DOHH2 (cell line): ENCODE data around the gene TNPO3.
A peak's percentile ranks its signal among the peaks of the same experiment; 100 is the strongest.

Experiments used
- H3F3A ChIP-seq: fragments of 200-600 bp; sonication (generic), shearing (Covaris generic); 2 replicates; pipeline ENCODE4 v1.6.0; 2016; ENCODE audit warnings: antibody characterized with exemption, mild to moderate bottlenecking; ENCODE audit not compliant: control insufficient read depth, insufficient read depth
- H3K27ac ChIP-seq: fragments of 200-600 bp; sonication (generic); 2 replicates; pipeline ENCODE4 v1.5.1; 2014; ENCODE audit warnings: low read depth, mild to moderate bottlenecking, low read length, moderate library complexity
- H3K27me3 ChIP-seq: fragments of 200-600 bp; sonication (generic); 2 replicates; pipeline ENCODE4 v1.6.1; 2014; ENCODE audit warnings: mild to moderate bottlenecking, low read length, mixed read lengths; ENCODE audit not compliant: control insufficient read depth
- H3K36me3 ChIP-seq: fragments of 200-600 bp; sonication (generic); 2 replicates; pipeline ENCODE4 v1.6.1; 2014; ENCODE audit warnings: mild to moderate bottlenecking, low read length, moderate library complexity, mixed read lengths; ENCODE audit not compliant: control insufficient read depth
- H3K4me1 ChIP-seq: fragments of 200-600 bp; sonication (generic); 2 replicates; pipeline ENCODE4 v1.6.1; 2014; ENCODE audit warnings: mild to moderate bottlenecking, low read length, mixed read lengths; ENCODE audit not compliant: control insufficient read depth
- H3K4me2 ChIP-seq: fragments of 200-600 bp; sonication (generic); 2 replicates; pipeline ENCODE4 v1.6.0; 2014; ENCODE audit warnings: mild to moderate bottlenecking, low read length, moderate library complexity
- H3K4me3 ChIP-seq: fragments of 200-600 bp; sonication (generic); 2 replicates; pipeline ENCODE4 v1.5.1; 2014; ENCODE audit warnings: mild to moderate bottlenecking, low read length, mixed read lengths
- H3K79me2 ChIP-seq: fragments of 200-600 bp; sonication (generic); 2 replicates; pipeline ENCODE4 v1.6.1; 2014; ENCODE audit warnings: mild to moderate bottlenecking, low read length, mixed read lengths; ENCODE audit not compliant: control insufficient read depth
- H3K9me2 ChIP-seq: fragments of 200-600 bp; sonication (generic); replicated peaks from 2 replicates; pipeline ENCODE4 v1.6.1; 2014; ENCODE audit warnings: mild to moderate bottlenecking, low read length, mixed read lengths; ENCODE audit not compliant: control insufficient read depth
- H3K9me3 ChIP-seq: fragments of 200-600 bp; sonication (generic); 2 replicates; pipeline ENCODE4 v1.6.1; 2014; ENCODE audit warnings: antibody characterized with exemption, low read length, mixed read lengths; ENCODE audit not compliant: control insufficient read depth, insufficient read depth
- H4K20me1 ChIP-seq: fragments of 200-600 bp; sonication (generic); 2 replicates; pipeline ENCODE4 v1.6.0; 2014; ENCODE audit warnings: low read depth, mild to moderate bottlenecking, antibody characterized with exemption, low read length, moderate library complexity; ENCODE audit not compliant: control insufficient read depth, insufficient read depth
- EZH2phosphoT487 ChIP-seq: fragments of 200-600 bp; sonication (generic); IDR thresholded peaks from 2 replicates; pipeline ENCODE4 v1.6.1; 2017; ENCODE audit warnings: borderline replicate concordance, mild to moderate bottlenecking, antibody characterized with exemption, low read length, moderate library complexity, mixed read lengths
- TF ChIP-seq, protein P1 (sequence below): fragments of 200-600 bp; sonication (generic); IDR thresholded peaks from one replicate; pipeline ENCODE4 v1.5.1; 2014; ENCODE audit warnings: antibody characterized with exemption, mild to moderate bottlenecking, low read depth, low read length; ENCODE audit not compliant: poor library complexity, severe bottlenecking

Gene TNPO3

DNA sequence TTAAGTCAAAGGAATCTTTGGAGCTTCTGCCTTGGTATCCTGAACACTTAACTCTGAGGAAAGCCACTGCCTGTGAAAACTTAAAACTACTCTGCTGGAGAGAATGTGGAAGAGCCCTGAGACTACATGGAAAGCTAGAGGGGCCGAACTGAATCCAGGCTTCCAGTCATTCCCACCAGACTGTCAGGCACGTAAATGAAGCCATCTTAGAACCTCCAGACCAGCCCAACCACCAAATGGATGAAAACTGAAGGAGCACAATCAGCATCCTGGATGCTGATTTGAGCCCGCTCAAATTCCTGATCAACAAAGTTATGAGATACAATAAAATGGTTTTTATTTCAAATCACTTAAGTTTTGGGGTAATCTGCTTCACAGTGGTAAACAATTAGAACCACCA is 30.8 kb downstream of the TNPO3 start:
- Histone ChIP-seq H3K4me1 (peaks cover 25% of the 10 kb centered on the region), H3K79me2 (peaks cover 95% of the 10 kb centered on the region), H3K4me3 (no peak overlapping the region), H3K9me2 (no peaks in the 10 kb centered on the region), H3K36me3 (peaks cover 15% of the 10 kb centered on the region), H3K27ac (no peak overlapping the region), H3K27me3 (no peaks in the 10 kb centered on the region), H3K4me2 (no peak overlapping the region), H3K9me3 (no peaks in the 10 kb centered on the region), H3F3A (0 out of 2 replicates have a peak, but pooled peaks cover 2% of the 10 kb centered on the region), H4K20me1 (peaks cover 10% of the 10 kb centered on the region; the same call in 1 of the 2 replicates)
- TF ChIP-seq, protein P1, sequence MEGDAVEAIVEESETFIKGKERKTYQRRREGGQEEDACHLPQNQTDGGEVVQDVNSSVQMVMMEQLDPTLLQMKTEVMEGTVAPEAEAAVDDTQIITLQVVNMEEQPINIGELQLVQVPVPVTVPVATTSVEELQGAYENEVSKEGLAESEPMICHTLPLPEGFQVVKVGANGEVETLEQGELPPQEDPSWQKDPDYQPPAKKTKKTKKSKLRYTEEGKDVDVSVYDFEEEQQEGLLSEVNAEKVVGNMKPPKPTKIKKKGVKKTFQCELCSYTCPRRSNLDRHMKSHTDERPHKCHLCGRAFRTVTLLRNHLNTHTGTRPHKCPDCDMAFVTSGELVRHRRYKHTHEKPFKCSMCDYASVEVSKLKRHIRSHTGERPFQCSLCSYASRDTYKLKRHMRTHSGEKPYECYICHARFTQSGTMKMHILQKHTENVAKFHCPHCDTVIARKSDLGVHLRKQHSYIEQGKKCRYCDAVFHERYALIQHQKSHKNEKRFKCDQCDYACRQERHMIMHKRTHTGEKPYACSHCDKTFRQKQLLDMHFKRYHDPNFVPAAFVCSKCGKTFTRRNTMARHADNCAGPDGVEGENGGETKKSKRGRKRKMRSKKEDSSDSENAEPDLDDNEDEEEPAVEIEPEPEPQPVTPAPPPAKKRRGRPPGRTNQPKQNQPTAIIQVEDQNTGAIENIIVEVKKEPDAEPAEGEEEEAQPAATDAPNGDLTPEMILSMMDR: no peak
- no peak for TF ChIP-seq EZH2phosphoT487

DNA sequence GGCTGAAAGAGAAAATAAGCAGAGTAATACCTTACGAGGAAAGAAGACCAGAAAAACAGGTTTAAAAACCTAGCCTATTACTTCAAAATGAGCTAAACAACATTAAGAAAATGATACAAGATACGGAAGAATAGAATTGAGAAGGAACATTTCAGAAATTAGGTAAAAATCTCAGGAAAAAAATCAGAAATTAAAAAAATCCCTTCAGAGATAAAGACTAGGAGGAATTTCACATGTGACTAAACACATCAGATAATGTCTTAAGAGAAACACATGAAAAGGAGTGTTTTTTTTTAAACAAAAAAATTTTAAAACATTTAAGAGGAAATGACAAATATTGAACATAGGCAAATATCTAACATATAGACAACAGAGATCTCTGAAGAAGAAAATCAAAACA is 33.3 kb downstream of the TNPO3 start:
- H3K4me1 ChIP-seq: peaks cover 49% of the 10 kb centered on the region
- no peaks in the 10 kb centered on the region for H3K9me3 ChIP-seq
- H3K79me2 ChIP-seq: peaks cover 90% of the 10 kb centered on the region
- H3K27me3 ChIP-seq: no peaks in the 10 kb centered on the region
- H3K36me3 ChIP-seq: peaks cover 17% of the 10 kb centered on the region
- TF ChIP-seq, protein P1: no peak
- TF ChIP-seq EZH2phosphoT487: no peak
- H3K4me2 ChIP-seq: no peak overlapping the region
- no peaks in the 10 kb centered on the region for H3K9me2 ChIP-seq
- no peak overlapping the region for H3K4me3 ChIP-seq
- H3F3A ChIP-seq: peaks cover 8% of the 10 kb centered on the region
- no peak overlapping the region for H3K27ac ChIP-seq
- peaks cover 10% of the 10 kb centered on the region; the same call in 1 of the 2 replicates for H4K20me1 ChIP-seq

DNA sequence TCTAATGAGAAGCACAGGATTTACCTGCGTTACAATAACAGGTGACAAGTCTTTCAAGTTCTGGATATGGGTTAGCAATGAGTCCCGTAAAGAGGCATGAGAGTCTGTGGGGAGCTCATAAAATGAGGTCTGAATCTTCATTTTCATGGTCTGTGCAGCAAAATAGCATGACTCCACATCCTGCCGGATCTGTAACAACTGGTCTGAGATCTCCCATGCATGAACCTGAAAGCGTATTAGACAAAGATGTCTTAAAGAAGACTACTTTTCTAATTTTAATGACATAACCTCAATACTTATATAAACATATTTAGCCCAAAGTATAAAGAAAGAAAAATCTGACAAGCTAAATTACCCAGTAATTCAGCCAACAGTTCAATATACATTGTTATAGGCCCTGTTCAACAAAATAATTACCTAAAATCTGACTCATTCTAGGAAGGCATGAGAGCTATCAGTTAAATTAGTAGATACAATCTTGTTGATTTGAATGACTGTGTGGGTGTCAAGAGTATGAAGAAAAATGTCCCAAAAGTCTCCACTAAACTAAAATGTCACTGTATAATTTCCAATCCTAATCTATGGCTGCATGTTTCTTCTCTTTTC is 36.9 kb downstream of the TNPO3 start:
- H3K27ac ChIP-seq: peak overlapping the region; percentile 48
- H3K79me2 ChIP-seq: peaks cover 63% of the 10 kb centered on the region
- peak overlapping the region; percentile 64 for H3K4me2 ChIP-seq
- H3K4me1 ChIP-seq: peaks cover 37% of the 10 kb centered on the region
- no peaks in the 10 kb centered on the region for H4K20me1 ChIP-seq
- H3K36me3 ChIP-seq: peaks cover 42% of the 10 kb centered on the region
- no peaks in the 10 kb centered on the region for H3K27me3 ChIP-seq
- H3K9me3 ChIP-seq: no peaks in the 10 kb centered on the region
- peak overlapping the region; percentile 48 for H3K4me3 ChIP-seq
- H3K9me2 ChIP-seq: no peaks in the 10 kb centered on the region
- H3F3A ChIP-seq: peaks cover 8% of the 10 kb centered on the region
- no peak for TF ChIP-seq EZH2phosphoT487
- TF ChIP-seq, protein P1: no peak
